Neutrophil (primary cell): ENCODE results near the gene NEGR1.

ENCODE experiments used
- H3K27ac ChIP-seq: fragments of 200-600 bp; sonication (generic); 2 replicates; pipeline ENCODE4 v1.5.1; 2016; ENCODE audit warnings: mild to moderate bottlenecking, moderate library complexity
- H3K27me3 ChIP-seq: fragments of 200-600 bp; sonication (generic); 2 replicates; pipeline ENCODE4 v1.6.0; 2016; ENCODE audit warnings: mild to moderate bottlenecking
- H3K36me3 ChIP-seq: fragments of 200-600 bp; sonication (generic); 2 replicates; pipeline ENCODE4 v1.5.1; 2017
- H3K4me1 ChIP-seq, 2 experiments: fragments of 200-600 bp in 1 of 2; sonication (generic) in 1 of 2; 1 replicate in 1 of 2; 2 replicates in 1 of 2; pipeline versions ENCODE4 v1.5.1 to v1.6.1; 2013 to 2016; ENCODE audit warnings: low read depth in 1 of 2, low read length in 1 of 2, mild to moderate bottlenecking in 1 of 2, moderate library complexity in 1 of 2; ENCODE audit not compliant: control insufficient read depth in 1 of 2, insufficient read depth in 1 of 2
- H3K4me3 ChIP-seq, 2 experiments: fragments of 200-600 bp in 1 of 2; sonication (generic) in 1 of 2; 1 replicate in 1 of 2; 2 replicates in 1 of 2; pipeline ENCODE4 v1.5.1; 2013 to 2016; ENCODE audit warnings: low read depth in 1 of 2, low read length in 1 of 2, mild to moderate bottlenecking in 1 of 2, moderate library complexity in 1 of 2
- H3K9me3 ChIP-seq: fragments of 200-600 bp; sonication (generic); 2 replicates; pipeline ENCODE4 v1.5.1; 2016
- CTCF ChIP-seq: fragments of 200-600 bp; sonication (generic); IDR thresholded peaks from 2 replicates; pipeline ENCODE4 v1.5.1; 2016; ENCODE audit warnings: antibody characterized with exemption

The NEGR1 gene

DNA sequence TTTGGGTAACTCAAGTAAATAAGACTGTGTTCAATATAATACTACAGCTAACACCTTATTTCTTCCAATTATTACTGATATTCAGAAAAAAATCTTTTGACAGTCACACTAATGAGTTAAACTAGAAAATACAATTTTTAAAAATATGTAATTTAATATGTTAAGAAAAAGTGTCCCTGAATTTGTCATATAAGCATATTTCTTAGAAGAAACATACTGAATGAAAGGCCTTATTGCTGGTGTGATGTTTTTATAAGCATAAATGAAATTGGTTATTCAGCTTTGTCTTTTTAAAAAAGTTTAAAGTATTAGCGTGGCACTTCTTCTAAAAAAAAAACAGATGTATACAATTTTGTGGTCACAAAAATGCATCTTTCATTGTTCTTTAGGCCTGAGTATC is 267.3 kb downstream of the NEGR1 start:
- no peak for TF ChIP-seq CTCF
- Histone ChIP-seq H3K36me3 (no peaks in the 10 kb centered on the region), H3K4me1 (no peaks in the 10 kb centered on the region), H3K9me3 (no peaks in the 10 kb centered on the region), H3K27ac (no peak overlapping the region), H3K27me3 (no peaks in the 10 kb centered on the region), H3K4me3 (no peak overlapping the region)

DNA sequence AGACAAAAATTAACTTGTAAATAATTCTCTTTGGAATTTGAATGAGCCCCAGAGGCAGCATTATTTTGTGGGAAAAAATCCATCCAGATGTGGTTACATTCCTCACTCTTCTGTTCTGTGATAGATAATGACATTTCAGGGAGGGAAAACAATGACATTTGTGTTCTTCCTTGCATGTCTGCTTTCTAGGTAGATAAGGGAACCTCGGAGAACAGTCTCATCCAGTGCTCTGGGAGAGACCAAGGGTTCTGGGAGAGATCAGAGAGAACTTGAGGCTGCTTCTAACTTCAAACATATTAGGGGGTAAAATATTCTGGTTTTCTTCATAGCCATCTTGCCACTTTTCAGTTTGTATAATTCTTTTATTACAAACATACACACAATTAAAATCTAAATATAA is 269.2 kb downstream of the NEGR1 start:
- H3K27ac ChIP-seq, result no peak overlapping the region
- no peaks in the 10 kb centered on the region for H3K36me3 ChIP-seq
- no peaks in the 10 kb centered on the region for H3K9me3 ChIP-seq
- no peak for TF ChIP-seq CTCF
- no peak overlapping the region for H3K4me3 ChIP-seq
- no peaks in the 10 kb centered on the region for H3K27me3 ChIP-seq
- H3K4me1 ChIP-seq, result no peaks in the 10 kb centered on the region

- no peak for TF ChIP-seq CTCF
- Histone ChIP-seq H3K4me3 (no peak overlapping the region), H3K4me1 (no peaks in the 10 kb centered on the region), H3K27me3 (no peaks in the 10 kb centered on the region), H3K9me3 (no peaks in the 10 kb centered on the region), H3K36me3 (no peaks in the 10 kb centered on the region), H3K27ac (no peak overlapping the region)
These were observed 270.6 kb downstream of the NEGR1 start for GRCh38 chr1:72011721-72012120.

DNA sequence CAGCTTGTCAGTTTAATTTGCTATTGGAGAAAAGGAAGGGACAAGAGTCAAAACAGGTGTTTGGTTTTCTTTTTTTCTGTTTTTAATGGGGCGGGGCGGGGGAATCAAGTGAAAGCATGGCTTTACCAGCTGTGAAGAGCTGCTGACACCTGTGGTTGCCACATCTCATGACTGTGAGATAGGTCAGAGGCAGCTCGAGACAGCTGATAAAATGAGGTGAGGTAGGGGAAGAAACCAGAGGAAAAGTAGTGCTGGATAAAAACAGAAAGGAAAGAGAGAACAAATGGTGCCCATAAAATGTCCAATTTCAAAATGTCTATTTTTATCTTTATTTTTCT is 272.3 kb downstream of the NEGR1 start:
- no peak for TF ChIP-seq CTCF
- no peak overlapping the region for H3K4me3 ChIP-seq

DNA sequence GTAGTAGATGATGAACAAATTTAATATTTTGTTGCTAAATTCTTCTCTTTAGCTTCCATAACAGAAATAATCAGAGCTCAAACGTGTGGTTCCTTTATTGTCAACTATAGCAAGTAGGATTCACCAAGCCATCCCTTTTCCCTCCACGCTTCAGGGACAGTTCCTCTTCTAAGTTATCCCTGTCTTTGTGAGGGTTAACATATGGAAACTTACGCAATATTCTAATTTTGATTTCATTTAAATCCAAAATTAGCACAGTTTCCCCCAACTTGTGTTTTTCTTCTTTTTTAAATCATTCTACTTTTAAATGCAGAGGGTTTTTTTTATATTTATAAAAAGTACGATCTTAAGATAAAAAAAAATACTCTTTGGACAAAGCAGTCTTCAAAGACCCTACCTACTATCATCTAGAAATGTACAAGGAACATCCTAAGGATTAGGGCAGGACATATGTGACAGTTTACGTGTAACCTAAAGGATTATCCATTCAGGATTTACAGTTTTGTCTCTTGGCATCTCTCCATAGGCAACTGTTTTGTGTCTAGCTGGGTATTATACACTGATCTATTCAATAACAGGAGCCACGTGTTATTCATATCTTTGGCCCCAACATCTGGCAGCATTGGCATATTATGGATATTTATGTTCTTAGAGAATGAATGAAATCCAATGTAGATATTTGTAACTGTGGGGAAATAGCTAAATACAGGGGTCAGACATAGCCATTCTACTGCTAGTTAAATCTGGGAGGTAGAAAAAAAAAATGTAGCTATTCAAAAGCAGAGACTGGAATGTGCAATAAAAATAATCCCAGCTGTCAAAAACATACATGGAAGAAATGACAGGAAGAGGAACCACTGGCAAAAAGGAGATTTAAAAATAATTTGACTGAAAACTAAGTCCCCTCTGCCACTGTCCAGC is 272.9 kb downstream of the NEGR1 start:
- Histone ChIP-seq H3K4me3 (no peak overlapping the region), H3K27ac (no peak overlapping the region), H3K4me1 (no peaks in the 10 kb centered on the region), H3K9me3 (no peaks in the 10 kb centered on the region), H3K27me3 (no peaks in the 10 kb centered on the region), H3K36me3 (no peaks in the 10 kb centered on the region)
- no peak for TF ChIP-seq CTCF

More for the DNA sequence above, 272.3 kb downstream of the NEGR1 start:
- Histone ChIP-seq H3K27ac (no peak overlapping the region), H3K9me3 (no peaks in the 10 kb centered on the region), H3K36me3 (no peaks in the 10 kb centered on the region), H3K4me1 (no peaks in the 10 kb centered on the region), H3K27me3 (no peaks in the 10 kb centered on the region)
